ENCODE results near the gene NPHP4. TPM values are rescaled to one million over a fixed set of nuclear protein-coding genes. Genes with fewer than 3 reads are reported as not detected.

The NPHP4 gene
- total and polyA plus RNA-seq, 2 donors (not counting 3 experiments of a cell fraction or from before 2014, with no cell fraction given): 4.4 to 11.7 TPM

- intact Hi-C loops (cut with micrococcal nuclease): no loop called here
- ChIA-PET CTCF (no interaction called here), POLR2A (no interaction called here)
- DNase-seq (ENCODE audit: low read depth, low spot score) (no peak), FAIRE-seq (no peak)
- H3K27me3 ChIP-seq (ENCODE audit: control insufficient read depth in 2 of 2, insufficient read depth in 2 of 2, low read length in 2 of 2): no peaks in the 10 kb centered on the region
- no peaks in the 10 kb centered on the region for H3K79me2 ChIP-seq (ENCODE audit: control insufficient read depth, insufficient read depth, low read length)
- no peak overlapping the region for H2AFZ ChIP-seq (ENCODE audit: low read depth, low read length)
- H3K9me1 ChIP-seq (replicated peaks; ENCODE audit: control insufficient read depth, extremely low read depth, insufficient read depth, low read length): no peaks in the 10 kb centered on the region
- H3K4me2 ChIP-seq (ENCODE audit: insufficient read depth, low read length): no peak overlapping the region
- TF ChIP-seq JUN (IDR thresholded peaks at IDR 0.05; ENCODE audit: borderline replicate concordance, insufficient read depth, insufficient read length, low read depth): no peak
- TF ChIP-seq POLR2AphosphoS5 (IDR thresholded peaks at IDR 0.05; ENCODE audit: insufficient read depth, low read depth, low read length): no peak
- TF ChIP-seq MAX (IDR thresholded peaks at IDR 0.05; ENCODE audit: insufficient read depth, insufficient read length): no peak
- TF ChIP-seq FOS (IDR thresholded peaks at IDR 0.05; ENCODE audit: borderline replicate concordance, insufficient read depth, low read length): no peak
- no peak overlapping the region for H3K9ac ChIP-seq (replicated peaks; ENCODE audit: extremely low read depth, insufficient read depth, low read length)
- dilution Hi-C loops (cut with MboI; ENCODE audit: extremely low pct_ligation_motif_present, low sequenced_read_pairs): no loop called here
- H3K4me1 ChIP-seq (ENCODE audit: control insufficient read depth, extremely low read depth, insufficient read depth, low read length): no peaks in the 10 kb centered on the region
- H3K27ac ChIP-seq (ENCODE audit: insufficient read depth, low read depth, low read length): no peak overlapping the region
- no peaks in the 10 kb centered on the region for H4K20me1 ChIP-seq (replicated peaks; ENCODE audit: control insufficient read depth, extremely low read depth, insufficient read depth, low read length)
- no peaks in the 10 kb centered on the region for H3K9me3 ChIP-seq (replicated peaks; ENCODE audit: control insufficient read depth, insufficient read depth, low read length)
- BruUV-seq (replicated peaks): no TSS peak
- H3K4me3 ChIP-seq (replicated peaks in 1 of 3; ENCODE audit: insufficient read depth in 1 of 3, low read depth in 1 of 3, low read length in 3 of 3): no peak overlapping the region
- H3K36me3 ChIP-seq (ENCODE audit: control insufficient read depth in 2 of 2, extremely low read depth in 1 of 2, insufficient read depth in 2 of 2, low read length in 2 of 2): no peaks in the 10 kb centered on the region
These were observed 14.5 kb downstream of the NPHP4 start for GRCh38 chr1:5977494-5978444.

GRCh38 chr1:5976726-5977493 lies 15.3 kb downstream of the NPHP4 start:
- no peaks in the 10 kb centered on the region for H4K20me1 ChIP-seq (replicated peaks; ENCODE audit: control insufficient read depth, extremely low read depth, insufficient read depth, low read length)
- intact Hi-C loops (cut with micrococcal nuclease) (no loop called here), dilution Hi-C loops (cut with MboI; ENCODE audit: extremely low pct_ligation_motif_present, low sequenced_read_pairs) (no loop called here)
- no peak overlapping the region for H3K27ac ChIP-seq (ENCODE audit: insufficient read depth, low read depth, low read length)
- H3K36me3 ChIP-seq (ENCODE audit: control insufficient read depth in 2 of 2, extremely low read depth in 1 of 2, insufficient read depth in 2 of 2, low read length in 2 of 2): no peaks in the 10 kb centered on the region
- ChIA-PET POLR2A (no interaction called here), CTCF (interaction anchor here (0.9 to 4.6 kb wide), 3 partner anchors 8 to 467 kb away, joined by 3 to 69 read pairs (median 3); no protein-coding TSS in a partner anchor)
- no peaks in the 10 kb centered on the region for H3K9me3 ChIP-seq (replicated peaks; ENCODE audit: control insufficient read depth, insufficient read depth, low read length)
- FAIRE-seq: no peak
- DNase-seq (ENCODE audit: low read depth, low spot score): no peak
- no peaks in the 10 kb centered on the region for H3K4me1 ChIP-seq (ENCODE audit: control insufficient read depth, extremely low read depth, insufficient read depth, low read length)
- no peak overlapping the region for H3K9ac ChIP-seq (replicated peaks; ENCODE audit: extremely low read depth, insufficient read depth, low read length)
- H3K79me2 ChIP-seq (ENCODE audit: control insufficient read depth, insufficient read depth, low read length): no peaks in the 10 kb centered on the region
- no TSS peak for BruUV-seq (replicated peaks)
- H2AFZ ChIP-seq (ENCODE audit: low read depth, low read length): no peak overlapping the region
- no peak overlapping the region for H3K4me2 ChIP-seq (ENCODE audit: insufficient read depth, low read length)
- TF ChIP-seq POLR2A (IDR thresholded peaks at IDR 0.05; ENCODE audit: low read depth, low read length) (no peak), MYC (IDR thresholded peaks at IDR 0.05; ENCODE audit: low read depth, low read length) (no peak), CTCF (IDR thresholded peaks at IDR 0.05; ENCODE audit: extremely low read depth in 1 of 2, insufficient read depth in 1 of 2, low read depth in 1 of 2, low read length in 2 of 2) (no peak), EZH2 (IDR thresholded peaks at IDR 0.05; ENCODE audit: borderline replicate concordance, low read depth, low read length, severe bottlenecking) (no peak), POLR2AphosphoS5 (IDR thresholded peaks at IDR 0.05; ENCODE audit: insufficient read depth, low read depth, low read length) (no peak), MAX (IDR thresholded peaks at IDR 0.05; ENCODE audit: insufficient read depth, insufficient read length) (no peak), FOS (IDR thresholded peaks at IDR 0.05; ENCODE audit: borderline replicate concordance, insufficient read depth, low read length) (no peak), JUN (IDR thresholded peaks at IDR 0.05; ENCODE audit: borderline replicate concordance, insufficient read depth, insufficient read length, low read depth) (no peak), GATA2 (IDR thresholded peaks at IDR 0.05; ENCODE audit: insufficient read depth, insufficient read length, low read depth, low read length) (no peak)
- H3K9me1 ChIP-seq (replicated peaks; ENCODE audit: control insufficient read depth, extremely low read depth, insufficient read depth, low read length): no peaks in the 10 kb centered on the region
- H3K27me3 ChIP-seq (ENCODE audit: control insufficient read depth in 2 of 2, insufficient read depth in 2 of 2, low read length in 2 of 2): no peaks in the 10 kb centered on the region
- H3K4me3 ChIP-seq (replicated peaks in 1 of 3; ENCODE audit: insufficient read depth in 1 of 3, low read depth in 1 of 3, low read length in 3 of 3): no peak overlapping the region

All from endothelial cell of umbilical vein (primary cell).